Mesodermal cell (in vitro differentiated cells): ENCODE measurements around the gene PIK3R6.

ENCODE experiments used
- H3K27ac ChIP-seq: 2 replicates; pipeline ENCODE4 v1.7.0; 2013; ENCODE audit warnings: mild to moderate bottlenecking, low read depth, low read length, moderate library complexity; ENCODE audit not compliant: severe bottlenecking
- H3K36me3 ChIP-seq: 2 replicates; pipeline ENCODE4 v1.7.1; 2013; ENCODE audit warnings: mild to moderate bottlenecking, low read length, moderate library complexity; ENCODE audit not compliant: control insufficient read depth, insufficient read depth
- H3K4me1 ChIP-seq: one replicate; pipeline ENCODE4 v1.7.1; 2013; ENCODE audit warnings: mild to moderate bottlenecking, low read length; ENCODE audit not compliant: insufficient read depth, control insufficient read depth, poor library complexity, severe bottlenecking
- H3K4me3 ChIP-seq: 2 replicates; pipeline ENCODE4 v1.7.0; 2013; ENCODE audit warnings: low read length, control low read depth, mild to moderate bottlenecking; ENCODE audit not compliant: insufficient read depth, poor library complexity, severe bottlenecking; ENCODE audit errors: extremely low read depth
- H3K9me3 ChIP-seq: 2 replicates; pipeline ENCODE4 v1.7.1; 2013; ENCODE audit warnings: mild to moderate bottlenecking, low read length, moderate library complexity; ENCODE audit not compliant: control insufficient read depth
- WGBS, 2 experiments: methylation state at CpG; one replicate each; pipeline ENCODE4 v1.1.5; 2013; ENCODE audit warnings: missing lambda C conversion rate in 2 of 2; ENCODE audit not compliant: insufficient coverage in 2 of 2; 5-methylcytosine and 5-hydroxymethylcytosine counted together

Gene PIK3R6

DNA sequence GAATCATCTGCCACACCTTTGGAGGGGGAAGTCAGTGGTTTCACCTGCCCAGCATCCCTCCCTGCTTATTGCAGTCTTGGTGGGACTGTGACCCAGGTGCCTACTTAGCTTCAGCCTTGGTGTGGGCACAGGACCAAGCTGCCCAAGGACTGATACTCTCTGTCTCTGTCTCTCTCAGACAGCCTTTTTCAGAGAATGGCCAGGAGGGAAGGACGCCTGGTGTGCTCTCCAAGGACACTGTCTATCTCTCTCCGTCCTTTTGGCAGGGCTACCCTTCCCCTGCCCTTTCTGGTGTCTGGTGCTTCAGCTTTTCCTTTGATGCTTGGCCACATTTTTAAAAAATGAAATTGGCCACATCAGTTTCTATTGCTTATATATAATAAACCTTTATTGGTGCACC, 19.6 kb downstream of the PIK3R6 start:
- no peaks in the 10 kb centered on the region for H3K4me1 ChIP-seq
- H3K36me3 ChIP-seq = no peaks in the 10 kb centered on the region
- H3K9me3 ChIP-seq = peaks cover 3% of the 10 kb centered on the region
- no peak overlapping the region for H3K27ac ChIP-seq
- 78 to 90% methylated on average over 2 of the region's 2 CpGs for WGBS, 2 experiments
- no peak overlapping the region for H3K4me3 ChIP-seq

DNA sequence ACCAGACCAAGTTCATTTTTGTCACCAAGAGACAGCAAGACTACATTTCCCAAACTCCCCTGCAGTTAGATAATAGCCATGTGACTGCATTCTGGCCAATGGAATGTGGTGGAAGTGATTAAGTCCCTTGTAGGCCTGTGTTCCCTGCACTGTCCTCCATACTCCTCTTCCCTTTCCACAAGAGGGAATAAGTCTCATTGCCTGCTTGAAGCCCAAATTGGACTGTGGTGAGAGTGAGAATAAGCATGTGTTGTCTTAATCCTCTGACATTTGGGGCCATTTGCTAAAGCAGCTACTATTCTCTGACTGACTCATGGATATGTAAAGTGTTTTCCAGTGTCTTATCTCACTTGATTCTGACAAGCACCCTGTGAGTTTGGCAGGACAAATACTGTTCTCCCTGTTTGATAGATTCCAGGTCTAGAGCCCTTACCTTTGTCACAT, 20.7 kb downstream of the PIK3R6 start:
- peak overlapping the region; percentile 29 for H3K27ac ChIP-seq
- no peaks in the 10 kb centered on the region for H3K4me1 ChIP-seq
- no peaks in the 10 kb centered on the region for H3K36me3 ChIP-seq
- H3K9me3 ChIP-seq = peaks cover 3% of the 10 kb centered on the region
- no peak overlapping the region for H3K4me3 ChIP-seq

DNA sequence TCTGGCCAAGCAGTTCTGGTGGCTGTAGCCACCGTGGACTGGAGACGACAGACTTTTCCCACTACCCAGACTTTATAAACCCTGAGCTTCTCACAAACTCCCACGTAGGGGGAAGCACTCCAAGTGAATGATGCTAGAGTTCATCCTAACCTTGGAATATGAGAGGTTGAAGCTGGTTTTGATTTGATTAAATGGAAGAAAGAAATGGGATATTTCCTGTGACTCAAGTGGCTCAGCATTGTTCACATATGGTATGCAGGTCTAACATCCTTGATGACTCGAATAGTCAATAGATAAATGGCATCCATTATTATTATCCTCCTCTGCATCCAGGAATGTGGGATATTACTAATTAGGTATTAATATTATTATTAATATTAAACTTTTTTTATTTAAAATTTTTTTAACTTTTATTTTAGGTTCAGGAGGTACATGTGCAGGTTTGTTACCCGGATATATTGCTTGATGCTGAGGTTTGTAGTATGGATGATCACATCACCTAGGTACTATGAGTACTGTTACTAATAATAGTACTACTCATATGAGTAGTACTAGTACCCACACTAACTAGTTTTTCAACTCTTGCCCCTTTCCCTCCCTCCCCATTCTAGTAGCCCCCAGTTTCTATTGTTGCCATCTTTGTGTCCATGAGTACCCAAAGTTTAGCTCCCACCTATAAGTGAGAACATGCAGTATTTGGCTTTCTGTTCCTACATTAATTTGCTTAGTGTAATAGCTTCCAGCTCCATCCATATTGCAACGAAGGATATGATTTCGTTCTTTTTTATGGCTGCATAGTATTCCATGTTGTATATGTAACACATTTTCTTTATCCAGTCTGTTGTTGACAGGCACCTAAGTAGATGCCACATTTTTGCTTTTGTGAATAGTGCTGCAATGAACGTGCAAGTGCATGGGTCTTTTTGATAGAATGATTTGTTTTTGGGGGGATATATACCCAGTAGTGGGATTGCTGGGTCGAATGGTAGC, 22.9 kb downstream of the PIK3R6 start:
- whole genome bisulfite sequencing, 2 experiments = 81 to 100% methylated on average over 1 to 2 of the region's 9 CpGs
- H3K4me3 ChIP-seq = no peak overlapping the region
- H3K36me3 ChIP-seq = no peaks in the 10 kb centered on the region
- peaks cover 3% of the 10 kb centered on the region for H3K9me3 ChIP-seq
- H3K4me1 ChIP-seq = no peaks in the 10 kb centered on the region
- H3K27ac ChIP-seq = no peak overlapping the region

DNA sequence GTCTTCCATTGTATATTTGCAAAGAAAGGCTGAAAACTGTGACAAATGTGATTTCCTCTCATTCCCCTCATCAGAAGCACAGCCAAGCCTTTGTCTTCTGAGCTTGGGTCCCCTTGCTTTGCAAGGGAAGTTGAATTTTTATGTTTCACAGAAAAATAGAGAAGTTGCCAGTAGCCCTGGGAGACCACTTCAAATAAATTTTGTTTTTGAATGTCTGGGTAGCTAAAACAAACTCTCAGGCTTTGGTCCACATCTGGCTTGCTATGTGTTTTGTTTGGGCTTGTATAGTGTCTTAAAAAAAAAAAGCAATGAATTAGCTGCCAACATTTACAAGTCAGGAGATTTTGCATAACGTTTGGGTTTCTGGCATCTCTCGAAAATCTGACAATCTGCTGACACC, 24.1 kb downstream of the PIK3R6 start:
- WGBS, 2 experiments = 82 to 92% methylated on average over 2 of the region's 2 CpGs
- Histone ChIP-seq H3K36me3 (no peaks in the 10 kb centered on the region), H3K27ac (no peak overlapping the region)

DNA sequence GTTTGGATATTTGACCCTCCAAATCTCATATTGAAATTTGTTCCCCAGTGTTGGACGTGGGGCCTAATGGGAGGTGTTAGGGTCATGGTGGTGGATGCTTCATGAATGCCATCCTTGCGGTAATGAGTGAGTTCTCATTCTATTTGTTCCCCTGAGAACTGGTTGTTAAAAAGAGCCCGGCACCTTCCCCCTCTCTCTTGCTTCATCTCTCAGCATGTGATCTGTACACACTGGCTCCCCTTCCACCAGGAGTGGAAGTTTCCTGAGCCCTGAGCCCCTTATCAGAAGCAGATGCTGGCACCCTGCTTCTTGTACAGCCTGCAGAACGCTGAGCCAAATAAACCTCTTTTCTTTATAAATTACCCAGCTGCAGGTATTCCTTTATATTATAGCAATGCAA, 25.6 kb downstream of the PIK3R6 start:
- 92 to 100% methylated on average over 2 to 3 of the region's 4 CpGs for WGBS, 2 experiments
- no peaks in the 10 kb centered on the region for H3K36me3 ChIP-seq
- H3K4me3 ChIP-seq = no peak overlapping the region
- H3K9me3 ChIP-seq = peaks cover 3% of the 10 kb centered on the region
- no peak overlapping the region for H3K27ac ChIP-seq
- no peaks in the 10 kb centered on the region for H3K4me1 ChIP-seq

More for the DNA sequence above, 24.1 kb downstream of the PIK3R6 start:
- H3K4me3 ChIP-seq = no peak overlapping the region
- peaks cover 3% of the 10 kb centered on the region for H3K9me3 ChIP-seq
- no peaks in the 10 kb centered on the region for H3K4me1 ChIP-seq

DNA sequence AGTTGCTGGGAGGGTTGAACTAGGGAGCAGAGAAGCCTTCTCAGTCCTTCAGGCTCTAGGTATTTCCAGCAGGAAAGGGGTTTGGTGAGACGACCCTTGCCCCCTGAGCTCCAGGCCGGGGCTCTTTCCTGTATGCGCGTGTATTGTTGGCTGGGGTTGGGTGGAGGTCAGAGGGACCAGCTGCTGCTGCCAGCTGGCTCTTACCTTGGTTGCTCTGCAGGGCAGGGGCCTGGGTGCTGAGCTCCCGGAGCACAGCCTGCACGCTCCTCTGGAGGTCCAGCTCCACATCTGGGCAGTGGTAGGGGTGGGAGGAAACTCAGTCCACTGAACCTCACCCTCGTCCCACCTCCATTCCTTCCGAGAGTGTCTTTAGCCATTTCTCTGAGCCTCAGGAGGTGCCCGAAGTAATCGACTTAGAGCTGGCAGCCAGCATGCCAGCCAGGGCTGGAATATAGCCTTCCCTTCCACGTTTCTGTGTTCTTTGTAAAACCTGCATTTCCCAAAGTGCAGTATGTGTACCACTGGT, 28.0 kb downstream of the PIK3R6 start:
- Histone ChIP-seq H3K9me3 (no peaks in the 10 kb centered on the region), H3K27ac (no peak overlapping the region), H3K4me3 (no peak overlapping the region), H3K4me1 (no peaks in the 10 kb centered on the region), H3K36me3 (no peaks in the 10 kb centered on the region)
- WGBS, 2 experiments = 68 to 77% methylated on average over 8 to 9 of the region's 11 CpGs

DNA sequence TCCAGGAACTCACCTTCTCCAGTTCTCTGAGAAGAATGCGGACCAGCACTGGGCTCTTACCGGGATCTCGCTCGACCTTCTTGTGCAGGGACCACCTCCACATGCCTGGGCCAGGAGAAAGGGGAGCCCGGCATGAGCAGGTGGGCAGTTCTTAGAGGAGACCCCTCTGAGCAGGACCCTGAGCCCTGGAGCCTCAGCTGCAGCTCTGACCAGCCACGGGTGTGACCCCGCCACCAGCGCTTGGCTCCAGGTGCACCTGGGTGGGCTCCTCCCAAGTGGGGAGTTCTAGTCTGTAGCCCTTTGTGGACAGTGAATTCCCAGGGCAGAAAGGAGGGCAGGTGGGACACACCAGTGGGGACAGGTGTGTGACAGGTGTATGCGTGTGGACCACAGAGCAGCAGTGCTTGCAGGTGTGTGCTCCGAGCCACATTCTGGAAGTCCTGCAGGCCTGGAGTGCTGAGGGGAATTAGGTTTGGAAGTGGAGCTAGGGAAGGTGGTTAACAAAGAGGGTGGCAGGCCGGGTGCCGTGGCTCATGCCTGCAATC, 28.9 kb downstream of the PIK3R6 start:
- Histone ChIP-seq H3K27ac (no peak overlapping the region), H3K4me3 (no peak overlapping the region), H3K36me3 (no peaks in the 10 kb centered on the region), H3K9me3 (no peaks in the 10 kb centered on the region), H3K4me1 (no peaks in the 10 kb centered on the region)
- 86 to 94% methylated on average over 8 to 11 of the region's 12 CpGs for WGBS, 2 experiments

DNA sequence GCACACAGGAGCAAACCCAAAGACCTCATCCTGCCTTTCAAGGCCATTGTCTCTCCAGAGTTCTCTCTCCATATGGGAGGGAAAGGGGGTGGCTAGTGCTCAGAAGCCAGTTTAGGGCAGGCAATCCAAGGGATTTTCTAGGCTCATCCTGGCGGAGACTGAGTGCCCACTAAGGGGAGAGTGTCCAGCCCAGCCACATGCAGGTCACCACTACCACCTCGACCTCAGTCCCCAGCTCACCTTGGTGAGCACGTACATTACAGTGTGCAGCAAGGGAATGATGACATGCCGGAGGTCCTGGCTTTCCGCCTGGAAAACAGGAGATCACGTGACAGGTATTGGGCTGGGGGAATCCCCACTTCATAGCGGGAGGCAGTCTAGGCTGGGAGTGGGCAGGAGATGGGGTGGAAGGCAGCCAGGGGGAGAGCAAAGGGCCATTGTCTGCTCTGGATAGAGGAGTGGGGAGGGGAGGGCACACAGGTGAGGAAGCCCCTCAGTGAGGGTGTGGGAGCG, 29.9 kb downstream of the PIK3R6 start:
- no peaks in the 10 kb centered on the region for H3K4me1 ChIP-seq
- H3K4me3 ChIP-seq = no peak overlapping the region
- no peak overlapping the region for H3K27ac ChIP-seq
- no peaks in the 10 kb centered on the region for H3K36me3 ChIP-seq
- H3K9me3 ChIP-seq = no peaks in the 10 kb centered on the region
- 66 to 83% methylated on average over 8 of the region's 8 CpGs for WGBS, 2 experiments

DNA sequence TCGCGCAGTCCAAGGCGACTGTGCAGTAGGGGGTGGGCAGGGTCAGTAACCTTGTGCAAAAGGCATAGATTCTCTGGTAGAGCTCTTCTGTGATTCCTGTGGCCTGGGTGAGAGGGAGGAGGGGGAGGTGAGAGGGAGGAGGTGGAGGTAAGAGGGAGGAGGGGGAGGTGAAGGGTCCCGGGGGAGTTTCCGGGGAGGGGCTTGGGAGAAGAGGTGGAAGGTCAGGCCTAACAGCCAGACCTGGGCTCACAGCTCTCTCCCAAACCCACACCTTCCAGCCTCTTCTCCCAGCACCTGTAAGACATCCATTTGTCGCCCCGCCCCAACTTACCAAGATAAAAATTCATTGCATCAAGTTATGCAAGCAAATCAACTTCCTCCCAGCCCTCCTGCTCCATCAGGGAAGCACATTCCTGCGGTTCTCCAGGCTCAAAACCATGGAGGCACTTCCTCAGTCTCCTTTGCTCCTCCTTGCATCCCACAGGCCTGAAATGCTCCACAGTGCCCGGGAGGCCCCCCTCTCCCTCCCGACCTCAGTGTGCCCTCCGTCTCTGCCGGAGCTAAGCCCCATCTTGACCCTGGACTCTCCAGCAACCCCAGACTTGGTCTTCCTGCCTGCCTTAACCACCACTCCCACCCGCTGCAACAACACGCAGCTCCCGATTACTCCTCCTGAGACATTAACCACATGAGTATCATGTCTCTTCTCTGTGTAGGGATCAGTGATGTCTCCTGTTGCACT, 30.5 kb downstream of the PIK3R6 start:
- Histone ChIP-seq H3K27ac (no peak overlapping the region), H3K4me3 (no peak overlapping the region), H3K4me1 (no peaks in the 10 kb centered on the region), H3K9me3 (no peaks in the 10 kb centered on the region), H3K36me3 (no peaks in the 10 kb centered on the region)
- WGBS, 2 experiments = 75 to 89% methylated on average over 7 to 10 of the region's 15 CpGs

DNA sequence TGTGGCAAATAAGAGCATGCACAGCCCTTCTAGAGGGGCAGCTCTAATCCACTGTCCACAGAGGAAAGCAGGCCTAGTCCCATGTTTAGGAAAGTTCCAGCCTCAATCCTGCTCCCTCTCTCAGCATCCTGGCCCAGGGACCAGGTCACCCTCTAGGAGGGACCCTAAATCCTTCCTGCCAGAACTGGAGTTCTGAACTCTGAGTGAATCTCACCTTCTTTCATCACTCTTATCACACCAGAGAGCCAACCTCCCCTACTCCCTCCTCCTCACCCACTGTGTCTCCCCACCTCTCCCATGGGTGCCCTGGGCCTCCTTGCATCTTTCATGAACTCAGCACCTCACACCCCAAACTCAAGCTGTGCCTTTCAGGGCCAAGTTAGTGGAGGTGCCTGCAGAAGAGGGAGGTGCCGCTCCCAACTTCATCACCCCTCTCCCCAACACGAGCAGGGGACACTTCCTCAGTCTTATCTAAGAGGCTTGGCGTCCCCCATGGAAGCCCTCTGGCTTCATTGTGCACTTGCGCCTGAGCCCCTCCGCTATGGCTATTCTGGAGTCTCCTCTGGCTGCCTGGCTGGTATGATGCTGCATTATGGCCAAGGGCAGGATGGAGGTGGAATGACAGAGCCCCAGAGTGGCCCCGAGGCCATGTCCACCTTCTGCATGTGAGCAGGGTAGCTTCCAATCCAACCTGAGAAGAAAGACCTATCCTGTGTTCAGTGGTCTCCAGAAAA, 31.7 kb downstream of the PIK3R6 start:
- WGBS, 2 experiments = 83 to 92% methylated on average over 5 of the region's 6 CpGs

More for the DNA sequence above, 31.7 kb downstream of the PIK3R6 start:
- Histone ChIP-seq H3K9me3 (no peaks in the 10 kb centered on the region), H3K36me3 (no peaks in the 10 kb centered on the region), H3K27ac (no peak overlapping the region), H3K4me3 (no peak overlapping the region), H3K4me1 (no peaks in the 10 kb centered on the region)
